Spleen (tissue), 7 donors: ENCODE results near the gene ATG10.

Experiments
- POLR2AphosphoS5 ChIP-seq, 3 donors: sonication (generic); formaldehyde crosslinking; IDR thresholded peaks; one replicate each; pipeline ENCODE4 v1.5.1; 2017; ENCODE audit warnings: antibody characterized with exemption in 3 of 3
- TF ChIP-seq, protein P1 (sequence below), 11 experiments: fragments of 200-600 bp in 7 of 11; fragments of 450-650 bp in 4 of 11; sonication (generic) in 4 of 11; IDR thresholded peaks in 8 of 11; conservative IDR thresholded peaks in 3 of 11; 1 replicate in 7 of 11; 2 replicates in 4 of 11; pipeline versions ENCODE4 v1.4.0 to v1.8.0; 2016 to 2021; ENCODE audit warnings: antibody characterized with exemption in 11 of 11, inconsistent platforms in 4 of 11, mild to moderate bottlenecking in 1 of 11
- donor health status: DM: no; HTN: no; CAD: no; lungs with moderate emphysema.
- donor health status: DM: no; HTN: no; CAD: no.
- donor health status: DM: no; HTN: no; CAD: no.

DNA sequence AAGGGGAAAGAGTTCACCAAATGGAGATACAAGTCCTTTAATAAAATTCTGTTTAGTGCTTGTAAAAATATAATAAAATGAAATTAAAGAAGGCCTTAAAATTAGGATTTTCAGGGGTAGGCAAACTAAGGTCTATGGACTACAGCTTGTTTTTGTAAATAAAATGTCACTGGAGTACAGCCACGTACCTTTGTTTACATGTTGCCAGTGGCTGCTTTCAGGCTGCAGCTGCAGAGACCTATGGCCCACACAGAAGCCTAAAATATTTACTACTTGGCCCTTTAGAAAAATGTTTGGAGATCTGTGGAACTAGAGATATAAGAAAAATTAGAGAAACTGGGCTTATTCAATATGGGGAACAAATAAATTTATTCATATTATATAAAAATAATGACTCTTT lies 183.5 kb downstream of the ATG10 start:
- TF ChIP-seq POLR2AphosphoS5 (IDR thresholded peaks at IDR 0.05), result no peak
- TF ChIP-seq, protein P1, sequence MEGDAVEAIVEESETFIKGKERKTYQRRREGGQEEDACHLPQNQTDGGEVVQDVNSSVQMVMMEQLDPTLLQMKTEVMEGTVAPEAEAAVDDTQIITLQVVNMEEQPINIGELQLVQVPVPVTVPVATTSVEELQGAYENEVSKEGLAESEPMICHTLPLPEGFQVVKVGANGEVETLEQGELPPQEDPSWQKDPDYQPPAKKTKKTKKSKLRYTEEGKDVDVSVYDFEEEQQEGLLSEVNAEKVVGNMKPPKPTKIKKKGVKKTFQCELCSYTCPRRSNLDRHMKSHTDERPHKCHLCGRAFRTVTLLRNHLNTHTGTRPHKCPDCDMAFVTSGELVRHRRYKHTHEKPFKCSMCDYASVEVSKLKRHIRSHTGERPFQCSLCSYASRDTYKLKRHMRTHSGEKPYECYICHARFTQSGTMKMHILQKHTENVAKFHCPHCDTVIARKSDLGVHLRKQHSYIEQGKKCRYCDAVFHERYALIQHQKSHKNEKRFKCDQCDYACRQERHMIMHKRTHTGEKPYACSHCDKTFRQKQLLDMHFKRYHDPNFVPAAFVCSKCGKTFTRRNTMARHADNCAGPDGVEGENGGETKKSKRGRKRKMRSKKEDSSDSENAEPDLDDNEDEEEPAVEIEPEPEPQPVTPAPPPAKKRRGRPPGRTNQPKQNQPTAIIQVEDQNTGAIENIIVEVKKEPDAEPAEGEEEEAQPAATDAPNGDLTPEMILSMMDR (IDR thresholded peaks at IDR 0.05 in 8 of 11, conservative IDR thresholded peaks at IDR 0.05 in 3 of 11), result no peak
